ENCODE results near the gene THY1.
"Not testable (repeated sequence)": the region's sequence is repeated elsewhere in the genome, so short reads cannot be mapped to it uniquely, and the experiment has no call there.

Gene THY1

GRCh38 chr11:119450590-119451326 is 27.8 kb upstream of the THY1 start:
- Mint-ChIP-seq H3K27ac (no peak overlapping the region), H3K4me1 (ENCODE audit: low read depth) (no peaks in the 10 kb centered on the region), H3K9me3 (no peaks in the 10 kb centered on the region), H3K27me3 (ENCODE audit: low read depth) (peaks cover 6% of the 10 kb centered on the region), H3K36me3 (ENCODE audit: low read depth) (no peaks in the 10 kb centered on the region), H3K4me3 (no peak overlapping the region)
- DNase-seq (ENCODE audit: low spot score), result no peak

GRCh38 chr11:119449498-119449897 is 26.5 kb upstream of the THY1 start:
- Mint-ChIP-seq H3K27me3 (ENCODE audit: low read depth) (peaks cover 6% of the 10 kb centered on the region), H3K9me3 (no peaks in the 10 kb centered on the region), H3K36me3 (ENCODE audit: low read depth) (no peaks in the 10 kb centered on the region), H3K4me1 (ENCODE audit: low read depth) (no peaks in the 10 kb centered on the region), H3K4me3 (no peak overlapping the region), H3K27ac (no peak overlapping the region)
- no peak for DNase-seq (ENCODE audit: low spot score)

GRCh38 chr11:119448380-119448779 is 25.4 kb upstream of the THY1 start:
- no peak overlapping the region for H3K4me3 Mint-ChIP-seq
- H3K9me3 Mint-ChIP-seq, result no peaks in the 10 kb centered on the region
- H3K4me1 Mint-ChIP-seq (ENCODE audit: low read depth), result peaks cover 2% of the 10 kb centered on the region
- H3K36me3 Mint-ChIP-seq (ENCODE audit: low read depth), result no peaks in the 10 kb centered on the region
- no peak overlapping the region for H3K27ac Mint-ChIP-seq
- H3K27me3 Mint-ChIP-seq (ENCODE audit: low read depth), result peaks cover 6% of the 10 kb centered on the region
- no peak for DNase-seq (ENCODE audit: low spot score)

GRCh38 chr11:119447664-119448242 is 24.8 kb upstream of the THY1 start:
- no peaks in the 10 kb centered on the region for H3K36me3 Mint-ChIP-seq (ENCODE audit: low read depth)
- no peak overlapping the region for H3K27ac Mint-ChIP-seq
- peaks cover 6% of the 10 kb centered on the region for H3K27me3 Mint-ChIP-seq (ENCODE audit: low read depth)
- H3K4me1 Mint-ChIP-seq (ENCODE audit: low read depth), result peaks cover 3% of the 10 kb centered on the region
- no peak for DNase-seq (ENCODE audit: low spot score)
- no peak overlapping the region for H3K4me3 Mint-ChIP-seq
- no peaks in the 10 kb centered on the region for H3K9me3 Mint-ChIP-seq

GRCh38 chr11:119446871-119447663 is 24.1 kb upstream of the THY1 start:
- no peak for DNase-seq (ENCODE audit: low spot score)
- no peaks in the 10 kb centered on the region for H3K36me3 Mint-ChIP-seq (ENCODE audit: low read depth)
- H3K27me3 Mint-ChIP-seq (ENCODE audit: low read depth), result peaks cover 6% of the 10 kb centered on the region
- H3K27ac Mint-ChIP-seq, result no peak overlapping the region
- no peaks in the 10 kb centered on the region for H3K9me3 Mint-ChIP-seq
- H3K4me1 Mint-ChIP-seq (ENCODE audit: low read depth), result peaks cover 5% of the 10 kb centered on the region
- H3K4me3 Mint-ChIP-seq, result no peak overlapping the region

GRCh38 chr11:119446434-119446833 is 23.5 kb upstream of the THY1 start:
- Mint-ChIP-seq H3K27ac (no peak overlapping the region), H3K27me3 (ENCODE audit: low read depth) (peaks cover 2% of the 10 kb centered on the region), H3K9me3 (no peaks in the 10 kb centered on the region), H3K4me3 (no peak overlapping the region), H3K36me3 (ENCODE audit: low read depth) (no peaks in the 10 kb centered on the region), H3K4me1 (ENCODE audit: low read depth) (peaks cover 11% of the 10 kb centered on the region)
- no peak for DNase-seq (ENCODE audit: low spot score)

GRCh38 chr11:119445850-119446249 is 22.9 kb upstream of the THY1 start:
- H3K4me1 Mint-ChIP-seq (ENCODE audit: low read depth), result peaks cover 17% of the 10 kb centered on the region
- H3K27me3 Mint-ChIP-seq (ENCODE audit: low read depth), result peaks cover 2% of the 10 kb centered on the region
- no peak for DNase-seq (ENCODE audit: low spot score)
- no peaks in the 10 kb centered on the region for H3K36me3 Mint-ChIP-seq (ENCODE audit: low read depth)
- H3K4me3 Mint-ChIP-seq, result no peak overlapping the region
- no peaks in the 10 kb centered on the region for H3K9me3 Mint-ChIP-seq
- no peak overlapping the region for H3K27ac Mint-ChIP-seq

- no peak for DNase-seq (ENCODE audit: low spot score)
- Mint-ChIP-seq H3K9me3 (no peaks in the 10 kb centered on the region), H3K27ac (no peak overlapping the region), H3K4me3 (no peak overlapping the region), H3K27me3 (ENCODE audit: low read depth) (peaks cover 2% of the 10 kb centered on the region), H3K36me3 (ENCODE audit: low read depth) (no peaks in the 10 kb centered on the region), H3K4me1 (ENCODE audit: low read depth) (peaks cover 22% of the 10 kb centered on the region)
These were observed 22.4 kb upstream of the THY1 start for GRCh38 chr11:119445379-119445778.

GRCh38 chr11:119441898-119442243 is 18.9 kb upstream of the THY1 start:
- Mint-ChIP-seq H3K27ac (no peak overlapping the region), H3K4me1 (ENCODE audit: low read depth) (peaks cover 27% of the 10 kb centered on the region), H3K9me3 (peaks cover 5% of the 10 kb centered on the region), H3K36me3 (ENCODE audit: low read depth) (no peaks in the 10 kb centered on the region), H3K4me3 (no peak overlapping the region), H3K27me3 (ENCODE audit: low read depth) (no peaks in the 10 kb centered on the region)
- DNase-seq (ENCODE audit: low spot score), result no peak

GRCh38 chr11:119438599-119438998 is 15.6 kb upstream of the THY1 start:
- no peak overlapping the region for H3K4me3 Mint-ChIP-seq
- no peaks in the 10 kb centered on the region for H3K27me3 Mint-ChIP-seq (ENCODE audit: low read depth)
- H3K9me3 Mint-ChIP-seq, result peaks cover 8% of the 10 kb centered on the region
- DNase-seq (ENCODE audit: low spot score), result no peak
- no peaks in the 10 kb centered on the region for H3K36me3 Mint-ChIP-seq (ENCODE audit: low read depth)
- H3K27ac Mint-ChIP-seq, result no peak overlapping the region
- H3K4me1 Mint-ChIP-seq (ENCODE audit: low read depth), result peaks cover 29% of the 10 kb centered on the region

- H3K9me3 Mint-ChIP-seq; DNase-seq (ENCODE audit: low spot score); H3K4me3 Mint-ChIP-seq; H3K36me3 Mint-ChIP-seq (ENCODE audit: low read depth); H3K27ac Mint-ChIP-seq; H3K27me3 Mint-ChIP-seq (ENCODE audit: low read depth): not testable (repeated sequence)
- H3K4me1 Mint-ChIP-seq (ENCODE audit: low read depth), result peaks cover 24% of the 10 kb centered on the region
These were observed 14.5 kb upstream of the THY1 start for GRCh38 chr11:119437521-119437920.

- H3K27ac Mint-ChIP-seq, result no peak overlapping the region
- H3K4me3 Mint-ChIP-seq, result no peak overlapping the region
- peaks cover 8% of the 10 kb centered on the region for H3K9me3 Mint-ChIP-seq
- no peaks in the 10 kb centered on the region for H3K36me3 Mint-ChIP-seq (ENCODE audit: low read depth)
- no peaks in the 10 kb centered on the region for H3K27me3 Mint-ChIP-seq (ENCODE audit: low read depth)
- no peak for DNase-seq (ENCODE audit: low spot score)
- peaks cover 21% of the 10 kb centered on the region for H3K4me1 Mint-ChIP-seq (ENCODE audit: low read depth)
These were observed 13.7 kb upstream of the THY1 start for GRCh38 chr11:119436711-119437110.

GRCh38 chr11:119436093-119436492 is 13.1 kb upstream of the THY1 start:
- no peak overlapping the region for H3K27ac Mint-ChIP-seq
- peaks cover 15% of the 10 kb centered on the region for H3K4me1 Mint-ChIP-seq (ENCODE audit: low read depth)
- no peak for DNase-seq (ENCODE audit: low spot score)
- H3K36me3 Mint-ChIP-seq (ENCODE audit: low read depth), result no peaks in the 10 kb centered on the region
- H3K27me3 Mint-ChIP-seq (ENCODE audit: low read depth), result no peaks in the 10 kb centered on the region
- no peak overlapping the region for H3K4me3 Mint-ChIP-seq
- peaks cover 8% of the 10 kb centered on the region for H3K9me3 Mint-ChIP-seq

GRCh38 chr11:119434591-119435330 is 11.8 kb upstream of the THY1 start:
- DNase-seq (ENCODE audit: low spot score), result no peak
- no peak overlapping the region for H3K4me3 Mint-ChIP-seq
- H3K4me1 Mint-ChIP-seq (ENCODE audit: low read depth), result peaks cover 5% of the 10 kb centered on the region
- peaks cover 8% of the 10 kb centered on the region for H3K9me3 Mint-ChIP-seq
- no peaks in the 10 kb centered on the region for H3K27me3 Mint-ChIP-seq (ENCODE audit: low read depth)
- no peaks in the 10 kb centered on the region for H3K36me3 Mint-ChIP-seq (ENCODE audit: low read depth)
- no peak overlapping the region for H3K27ac Mint-ChIP-seq
